D341Med (cell line): ENCODE measurements around the gene TENT5C.

ENCODE experiments used
- DNase-seq: peaks from one replicate; pipeline ENCODE4 v3.0.0; 2012; ENCODE audit warnings: low spot score

Gene TENT5C

DNA sequence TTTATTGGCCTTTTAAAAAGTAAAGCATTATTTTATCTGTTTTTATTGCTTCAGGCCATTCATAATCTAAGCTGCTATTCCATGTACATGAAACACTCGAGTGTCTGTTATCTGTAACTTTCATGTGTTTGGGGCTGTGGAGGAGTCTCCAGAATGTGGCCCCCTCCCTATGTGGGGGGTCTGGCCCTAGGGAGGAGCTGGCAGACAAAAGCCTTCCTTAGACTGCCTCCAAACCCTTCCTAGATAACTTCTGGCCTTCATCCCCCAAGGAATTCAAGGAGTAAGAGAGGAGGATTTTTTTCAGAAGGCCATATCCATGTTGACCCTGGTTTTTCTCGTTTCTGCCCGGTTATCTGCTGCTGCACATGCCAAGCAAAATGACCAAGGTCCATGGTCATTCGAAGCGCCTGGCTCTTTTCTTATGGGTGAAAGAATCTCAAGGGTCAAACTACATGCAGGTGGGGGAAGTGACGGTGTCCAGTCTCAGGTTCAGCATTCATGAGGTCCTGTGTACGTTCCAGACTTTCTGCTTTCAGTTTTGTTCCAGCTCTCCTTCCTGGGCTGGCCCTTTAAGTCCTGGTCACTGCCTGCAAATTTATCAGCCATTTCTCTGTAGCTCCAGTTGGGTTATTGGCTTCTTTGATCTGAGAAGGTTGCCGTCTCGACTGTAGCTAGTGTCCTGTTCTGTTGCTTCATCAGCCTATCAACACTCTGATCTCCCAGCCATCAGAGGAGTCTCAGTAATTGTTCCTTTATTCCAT lies 8.3 kb downstream of the TENT5C start:
- DNase-seq = no peak

- no peak for DNase-seq
Observed at GRCh38 chr1:117615474-117615873, 9.6 kb downstream of the TENT5C start.

DNA sequence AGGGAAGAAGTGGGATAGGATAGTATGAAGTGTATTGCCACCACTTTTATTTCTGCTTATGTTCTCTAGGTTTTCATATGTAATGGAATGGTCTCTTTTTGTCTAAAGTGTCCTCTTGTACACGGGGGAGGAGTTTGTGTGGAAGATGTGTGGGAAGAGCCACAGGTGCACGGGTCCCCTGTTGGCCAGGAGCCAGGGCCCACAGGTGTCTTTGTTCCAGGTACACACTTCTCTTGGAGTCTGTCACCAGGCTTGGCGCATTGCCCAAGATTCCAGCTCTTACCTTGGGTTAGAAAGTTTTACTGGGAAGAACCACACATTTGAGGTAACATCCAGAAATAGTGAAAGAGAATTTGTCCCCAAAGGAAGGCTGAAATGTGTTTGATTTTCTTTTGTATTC lies 10.5 kb downstream of the TENT5C start:
- DNase-seq = no peak

- DNase-seq = no peak
Observed at GRCh38 chr1:117616967-117617366, 11.1 kb downstream of the TENT5C start.

DNA sequence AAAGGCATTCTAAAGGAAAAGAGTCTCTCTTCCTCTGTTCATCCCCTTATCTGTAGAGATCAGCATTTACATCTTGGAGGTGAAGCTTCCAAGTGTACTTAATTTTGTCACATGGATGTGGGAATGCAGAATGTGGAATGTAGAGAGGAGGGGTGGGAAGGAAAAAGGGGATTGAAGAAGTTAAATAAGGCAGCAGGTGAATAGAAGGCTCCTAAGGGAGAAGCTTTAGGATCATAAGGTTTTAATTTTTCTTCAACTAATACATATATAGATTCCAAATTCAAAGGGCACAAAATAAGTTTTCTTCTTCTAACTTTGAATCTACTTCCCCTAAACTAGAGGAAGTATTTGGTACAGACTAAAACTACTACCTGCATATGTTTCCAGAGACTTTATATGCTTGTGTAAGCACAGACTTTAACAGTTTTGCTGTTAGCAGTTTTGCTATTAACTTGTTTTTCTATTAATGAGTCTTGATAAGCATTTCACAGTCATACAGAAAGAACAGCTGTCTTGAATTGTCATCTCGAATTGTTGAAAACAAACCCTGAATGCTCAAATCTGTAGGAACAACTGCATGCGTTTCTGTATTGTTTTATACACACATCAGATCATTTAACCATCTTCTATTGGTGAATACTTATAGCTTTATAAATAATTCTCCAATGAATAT lies 12.7 kb downstream of the TENT5C start:
- DNase-seq = no peak

GRCh38 chr1:117620440-117620839 lies 14.6 kb downstream of the TENT5C start:
- DNase-seq = no peak

GRCh38 chr1:117621316-117621715 lies 15.5 kb downstream of the TENT5C start:
- DNase-seq = no peak

- no peak for DNase-seq
Observed at GRCh38 chr1:117622726-117623125, 16.9 kb downstream of the TENT5C start.

DNA sequence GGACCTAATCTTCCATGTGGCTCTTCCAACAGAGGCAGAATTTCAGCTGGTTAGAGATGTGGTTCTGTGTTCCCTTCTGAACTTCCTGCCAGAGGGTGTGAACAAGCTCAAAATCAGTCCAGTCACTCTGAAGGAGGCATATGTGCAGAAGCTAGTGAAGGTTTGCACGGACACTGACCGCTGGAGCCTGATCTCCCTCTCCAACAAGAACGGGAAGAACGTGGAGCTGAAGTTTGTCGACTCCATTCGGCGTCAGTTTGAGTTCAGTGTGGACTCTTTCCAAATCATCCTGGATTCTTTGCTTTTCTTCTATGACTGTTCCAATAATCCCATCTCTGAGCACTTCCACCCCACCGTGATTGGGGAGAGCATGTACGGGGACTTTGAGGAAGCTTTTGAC lies 17.3 kb downstream of the TENT5C start:
- no peak for DNase-seq

DNA sequence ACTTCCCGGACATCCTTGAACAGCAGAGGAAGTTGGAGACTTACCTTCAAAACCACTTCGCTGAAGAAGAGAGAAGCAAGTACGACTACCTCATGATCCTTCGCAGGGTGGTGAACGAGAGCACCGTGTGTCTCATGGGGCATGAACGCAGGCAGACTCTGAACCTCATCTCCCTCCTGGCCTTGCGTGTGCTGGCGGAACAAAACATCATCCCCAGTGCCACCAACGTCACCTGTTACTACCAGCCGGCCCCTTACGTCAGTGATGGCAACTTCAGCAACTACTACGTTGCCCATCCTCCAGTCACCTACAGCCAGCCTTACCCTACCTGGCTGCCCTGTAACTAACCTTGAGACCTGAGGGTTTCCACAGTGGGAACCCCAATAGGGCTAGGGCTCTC lies 17.9 kb downstream of the TENT5C start:
- no peak for DNase-seq

GRCh38 chr1:117627546-117628130 lies 21.8 kb downstream of the TENT5C start:
- DNase-seq = no peak

- no peak for DNase-seq
Observed at GRCh38 chr1:117628343-117628742, 22.5 kb downstream of the TENT5C start.

DNA sequence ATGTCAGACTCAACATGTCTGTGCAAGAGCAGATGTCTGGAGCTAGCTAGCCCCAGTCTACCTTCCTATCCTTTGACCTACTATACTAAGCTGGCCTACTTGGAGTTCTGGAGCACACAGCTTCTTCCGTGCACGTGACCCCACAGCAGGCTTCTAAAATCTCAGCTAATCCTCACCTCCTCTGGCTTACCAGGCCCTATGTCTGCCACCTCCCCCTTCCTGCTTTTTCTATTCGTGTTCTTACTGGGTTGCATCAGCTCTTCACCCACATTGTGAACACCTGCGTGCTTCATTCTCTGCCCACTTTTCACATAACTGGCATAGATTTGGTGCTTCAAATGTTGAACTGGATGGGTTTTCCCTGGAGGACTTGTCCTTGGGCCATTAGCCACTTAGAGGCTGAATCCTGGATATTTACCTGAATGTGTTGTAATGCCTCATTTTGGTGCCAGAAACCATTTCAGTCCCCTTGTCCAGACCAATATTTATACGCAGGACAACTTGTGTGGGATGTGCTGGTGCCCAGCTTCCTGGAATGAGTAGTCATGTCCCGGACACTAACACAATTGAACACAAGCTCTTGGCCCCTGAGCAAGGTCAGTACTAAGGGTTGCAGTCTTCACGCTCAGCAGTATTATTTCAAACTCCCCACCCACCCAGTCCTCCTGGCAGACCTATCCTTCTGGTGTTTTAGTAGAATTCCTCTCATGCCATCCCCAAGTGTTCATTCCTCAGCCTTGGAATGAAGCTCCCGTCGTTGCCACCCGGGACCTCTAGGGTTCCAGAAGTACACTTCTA lies 24.0 kb downstream of the TENT5C start:
- DNase-seq = no peak

- no peak for DNase-seq
Observed at GRCh38 chr1:117630423-117630998, 24.7 kb downstream of the TENT5C start.

DNA sequence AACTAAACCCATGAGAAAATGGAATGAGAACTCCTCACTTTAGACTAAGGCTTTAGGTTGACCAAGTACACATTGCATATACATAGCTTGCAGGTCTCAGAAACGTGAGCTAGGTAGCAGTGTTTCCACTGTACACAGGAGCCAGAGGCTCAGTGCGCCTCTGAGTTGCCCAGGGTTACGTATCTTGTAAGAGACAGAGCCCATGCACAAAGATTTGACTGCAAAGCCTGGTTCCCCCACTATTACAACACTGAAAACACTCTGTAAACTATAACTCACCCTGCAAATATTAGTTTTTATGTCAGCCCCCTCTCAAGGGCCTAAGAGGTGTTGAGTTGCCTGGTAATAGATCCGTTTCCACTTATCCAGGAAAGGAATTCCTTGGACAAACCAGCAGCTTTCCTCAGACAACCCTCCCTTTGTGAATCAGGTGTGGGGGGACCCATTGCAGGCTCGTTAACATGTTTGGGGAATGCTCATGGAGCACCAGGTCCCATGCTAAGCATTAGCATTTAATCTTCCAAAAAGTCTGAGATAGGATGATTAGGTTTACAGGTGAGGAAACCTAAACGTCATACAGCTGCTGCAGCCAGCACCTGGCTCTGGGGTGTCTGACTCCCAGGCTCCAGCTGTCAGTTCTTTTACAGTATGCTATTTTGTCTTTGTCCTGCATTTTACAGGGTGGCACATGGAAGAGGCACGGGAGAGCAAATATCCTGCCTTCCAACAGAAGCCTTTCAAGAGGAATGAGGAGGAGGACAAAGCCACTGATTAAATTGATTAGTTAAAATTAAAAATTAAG lies 25.7 kb downstream of the TENT5C start:
- no peak for DNase-seq

DNA sequence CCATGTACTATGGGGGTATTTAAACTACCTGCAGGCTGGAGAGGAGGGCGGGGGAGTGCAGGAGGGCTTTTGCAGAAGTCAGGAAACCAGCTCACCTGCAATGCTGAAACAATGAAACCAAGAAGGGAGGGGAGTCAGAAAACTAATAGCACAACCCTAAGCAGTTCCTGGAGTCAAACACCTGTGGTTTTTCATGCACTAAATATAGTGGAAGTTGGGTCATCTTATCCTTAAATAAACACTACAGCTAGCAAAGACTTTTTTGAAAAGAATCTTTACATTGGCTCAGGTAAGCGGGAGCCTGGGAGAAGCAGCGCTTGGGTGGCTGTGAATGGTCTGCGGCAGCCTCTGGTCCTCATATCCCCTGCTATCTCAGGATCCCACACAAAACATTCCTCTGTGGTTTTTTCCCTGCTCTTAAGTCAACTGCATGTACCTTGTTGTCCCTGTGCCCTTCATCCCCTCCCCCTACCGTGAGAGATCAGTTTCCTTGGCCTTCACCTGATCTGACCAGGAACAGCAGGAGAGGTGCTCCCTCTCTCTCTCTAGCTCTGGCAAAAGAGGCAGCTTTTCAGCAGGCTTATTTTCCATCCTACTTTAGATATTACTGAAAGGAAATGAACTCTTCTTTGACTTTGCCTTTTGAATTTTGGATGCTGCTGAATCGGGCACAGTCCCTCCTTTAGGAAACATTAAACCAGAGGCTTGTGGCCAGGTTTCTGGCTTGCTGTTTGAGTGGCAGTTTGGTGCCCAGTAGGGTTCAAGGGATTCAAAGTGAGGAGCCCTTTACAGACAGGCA lies 26.6 kb downstream of the TENT5C start:
- DNase-seq = no peak

GRCh38 chr1:117633068-117633345 lies 27.2 kb downstream of the TENT5C start:
- no peak for DNase-seq

DNA sequence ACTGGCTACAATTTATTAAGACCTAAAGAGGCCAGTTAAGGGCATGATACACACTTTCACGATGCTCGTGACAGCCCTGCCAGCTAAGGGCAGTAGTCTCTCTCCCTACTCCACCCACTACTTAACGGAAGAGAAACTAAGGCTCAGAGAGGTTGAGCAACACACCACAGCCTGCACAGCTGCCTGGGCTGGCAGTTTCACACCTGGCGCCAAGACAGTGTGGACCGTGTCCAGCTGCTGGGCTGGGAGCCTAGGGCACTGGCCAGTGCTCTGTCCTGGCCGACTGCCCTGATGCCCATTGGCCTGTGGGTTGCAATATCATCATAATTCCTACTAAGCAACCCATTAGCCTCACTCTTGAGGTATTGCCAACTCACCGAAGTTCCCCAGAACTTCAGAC lies 27.6 kb downstream of the TENT5C start:
- no peak for DNase-seq

DNA sequence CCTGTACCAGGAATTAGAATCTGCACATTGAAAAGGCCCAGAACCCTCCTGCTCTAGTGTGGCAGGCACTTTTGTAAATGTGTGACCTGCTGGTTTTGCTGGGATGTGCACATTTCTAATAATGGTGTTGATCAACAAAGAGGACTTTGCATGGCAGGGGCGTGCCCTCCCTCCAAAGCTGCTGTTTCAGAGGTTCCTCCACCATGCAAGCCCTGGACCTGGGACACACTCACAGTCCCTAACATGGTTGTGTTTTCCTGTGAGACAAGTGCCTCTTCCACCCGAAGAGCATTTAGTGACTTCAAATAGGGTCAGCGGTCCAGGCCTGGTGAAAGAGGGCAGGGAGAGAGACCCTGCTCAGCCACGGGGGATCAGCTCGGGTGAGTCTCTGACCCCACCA lies 28.1 kb downstream of the TENT5C start:
- DNase-seq = no peak

GRCh38 chr1:117634631-117635030 lies 28.8 kb downstream of the TENT5C start:
- DNase-seq = no peak

DNA sequence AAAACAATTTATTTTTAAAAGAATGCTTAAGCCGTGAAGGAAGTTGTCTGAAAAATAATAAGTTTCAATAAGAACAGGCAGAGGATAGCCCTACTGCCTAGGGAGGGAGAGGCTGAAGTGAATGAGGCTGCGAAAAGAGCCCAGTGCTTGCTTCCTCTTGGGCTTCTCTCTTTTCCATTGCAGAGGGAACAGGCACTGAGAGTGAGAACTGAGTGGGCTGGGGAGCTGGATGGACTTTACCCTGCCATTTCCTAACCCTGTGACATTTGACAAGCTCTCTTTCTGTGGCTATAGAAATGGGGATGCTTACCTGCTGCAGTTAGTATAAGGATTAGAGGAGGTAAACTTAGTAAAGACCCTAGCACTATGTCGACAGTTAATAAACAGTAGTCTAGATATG lies 30.0 kb downstream of the TENT5C start:
- DNase-seq = no peak
